Measurements from ENCODE around the gene PRODH. TPM values are rescaled to one million over a fixed set of nuclear protein-coding genes. Genes with fewer than 3 reads are reported as not detected.
"Not testable (repeated sequence)": the region's sequence is repeated elsewhere in the genome, so short reads cannot be mapped to it uniquely, and the experiment has no call there.

The PRODH gene
- total RNA-seq, 1 experiment from 2014 or later = 34.3 TPM

DNA sequence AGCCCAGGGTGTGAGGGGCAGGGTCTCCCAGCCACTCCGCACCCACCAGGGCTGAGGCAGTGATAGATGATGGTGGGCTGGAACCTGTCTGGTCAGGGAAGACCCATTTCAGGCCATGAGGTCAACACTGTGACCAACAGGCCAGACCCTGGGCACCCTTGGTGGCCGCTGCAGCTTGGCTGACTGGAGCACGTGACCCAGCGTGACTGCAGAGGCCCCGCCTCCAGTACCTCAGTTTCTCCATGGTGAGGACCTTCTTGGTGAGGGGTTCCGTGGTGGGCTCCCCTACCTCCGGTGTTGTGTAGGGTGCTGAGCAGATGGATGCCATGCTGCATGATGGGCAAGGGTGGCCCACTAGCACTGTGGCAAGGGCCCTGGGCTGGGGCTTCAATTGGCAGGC is 35.9 kb upstream of the PRODH start:
- not testable (repeated sequence) for H3K4me3 ChIP-seq (ENCODE audit: insufficient read depth, low read depth, low read length); H3K36me3 ChIP-seq (replicated peaks; ENCODE audit: control insufficient read depth, insufficient read depth, low read length); H3K27me3 ChIP-seq (ENCODE audit: control insufficient read depth, insufficient read depth, low read length); DNase-seq

DNA sequence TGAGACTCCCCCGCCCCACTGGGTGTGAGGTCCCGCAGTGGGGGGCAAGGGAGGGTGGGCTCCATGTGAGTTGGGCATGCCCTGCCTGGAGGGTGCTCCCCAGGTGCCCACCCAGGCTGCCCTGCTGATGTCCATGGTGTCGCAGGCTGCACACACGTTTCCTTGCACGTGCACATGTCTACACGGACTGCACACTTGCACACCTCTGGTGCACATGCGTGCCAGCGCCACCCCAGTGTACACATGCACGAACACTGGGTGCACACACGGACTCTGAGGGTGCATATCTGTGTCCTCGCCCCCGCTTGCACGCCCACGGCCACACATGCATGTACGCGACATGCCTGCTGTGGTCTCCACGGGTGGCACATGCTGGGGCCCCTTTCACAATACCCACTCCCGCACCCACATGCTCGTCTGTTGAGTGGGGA is 35.2 kb upstream of the PRODH start:
- no peaks in the 10 kb centered on the region for H3K36me3 ChIP-seq (replicated peaks; ENCODE audit: control insufficient read depth, insufficient read depth, low read length)
- H3K4me3 ChIP-seq (ENCODE audit: insufficient read depth, low read depth, low read length) = peak overlapping the region; percentile 73
- H3K27me3 ChIP-seq (ENCODE audit: control insufficient read depth, insufficient read depth, low read length) = no peaks in the 10 kb centered on the region
- DNase-seq = no peak

DNA sequence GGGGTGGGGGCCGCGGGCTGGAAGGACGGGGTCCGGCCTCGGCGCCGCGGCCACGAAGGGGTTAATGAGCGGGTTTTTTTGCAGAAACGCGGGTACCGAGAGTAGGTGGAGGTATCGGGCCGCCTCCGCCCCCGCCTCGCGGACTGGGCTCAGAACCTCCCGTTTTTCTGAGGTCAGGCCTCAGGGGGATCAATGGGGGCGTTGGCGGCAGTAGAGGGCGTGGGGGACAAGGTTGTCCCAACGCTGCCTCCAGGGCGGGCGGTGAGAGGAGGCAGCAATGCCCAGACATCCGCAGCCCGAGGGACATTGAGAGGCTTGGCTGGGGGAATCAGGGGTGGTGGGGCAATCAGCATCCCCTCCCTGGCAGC is 34.8 kb upstream of the PRODH start:
- H3K4me3 ChIP-seq (ENCODE audit: insufficient read depth, low read depth, low read length) = peak overlapping the region; percentile 73
- H3K36me3 ChIP-seq (replicated peaks; ENCODE audit: control insufficient read depth, insufficient read depth, low read length) = no peaks in the 10 kb centered on the region
- no peaks in the 10 kb centered on the region for H3K27me3 ChIP-seq (ENCODE audit: control insufficient read depth, insufficient read depth, low read length)
- peak; percentile 84 for DNase-seq

DNA sequence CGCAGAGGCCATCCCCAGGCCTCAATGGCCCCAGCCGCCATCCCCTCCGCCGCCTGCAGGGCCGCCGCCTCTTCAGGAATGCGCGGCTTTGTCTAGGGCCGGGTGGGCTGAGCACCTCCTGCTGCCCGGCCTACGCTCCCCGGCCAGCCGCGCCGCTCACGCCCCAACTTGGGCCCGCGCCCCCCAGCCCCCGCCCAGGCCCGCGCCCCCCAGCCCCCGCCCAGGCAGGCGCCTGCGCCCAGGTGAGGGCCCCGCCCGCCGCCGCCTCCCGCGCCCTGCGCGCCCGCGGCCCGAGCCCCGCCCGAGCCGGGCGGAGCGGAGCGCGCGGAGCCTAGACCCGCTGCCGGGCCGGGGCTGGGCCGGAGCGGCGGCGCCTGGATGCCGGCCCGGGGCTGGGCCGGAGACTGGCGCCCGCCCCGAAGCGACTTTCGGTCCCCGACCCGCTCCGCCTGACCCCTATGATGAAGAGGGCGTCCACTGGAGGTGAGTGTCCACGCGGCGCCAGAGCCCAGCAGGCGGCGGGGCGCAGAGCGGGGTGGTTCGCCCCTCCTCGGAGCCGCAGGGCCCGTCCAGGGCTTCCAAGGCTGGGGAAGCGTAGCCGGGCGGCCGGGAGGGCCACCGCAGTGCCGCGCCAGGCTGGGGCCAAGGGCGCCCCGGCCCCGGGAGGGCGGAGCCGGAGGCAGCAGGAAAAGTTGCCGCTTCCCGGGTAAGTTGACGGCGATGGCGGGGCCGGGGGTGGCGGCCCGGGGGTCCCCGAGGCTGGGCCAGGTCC is 34.3 kb upstream of the PRODH start:
- peak; percentile 94 for DNase-seq
- no peaks in the 10 kb centered on the region for H3K36me3 ChIP-seq (replicated peaks; ENCODE audit: control insufficient read depth, insufficient read depth, low read length)
- no peaks in the 10 kb centered on the region for H3K27me3 ChIP-seq (ENCODE audit: control insufficient read depth, insufficient read depth, low read length)
- H3K4me3 ChIP-seq (ENCODE audit: insufficient read depth, low read depth, low read length) = peak overlapping the region; percentile 73

DNA sequence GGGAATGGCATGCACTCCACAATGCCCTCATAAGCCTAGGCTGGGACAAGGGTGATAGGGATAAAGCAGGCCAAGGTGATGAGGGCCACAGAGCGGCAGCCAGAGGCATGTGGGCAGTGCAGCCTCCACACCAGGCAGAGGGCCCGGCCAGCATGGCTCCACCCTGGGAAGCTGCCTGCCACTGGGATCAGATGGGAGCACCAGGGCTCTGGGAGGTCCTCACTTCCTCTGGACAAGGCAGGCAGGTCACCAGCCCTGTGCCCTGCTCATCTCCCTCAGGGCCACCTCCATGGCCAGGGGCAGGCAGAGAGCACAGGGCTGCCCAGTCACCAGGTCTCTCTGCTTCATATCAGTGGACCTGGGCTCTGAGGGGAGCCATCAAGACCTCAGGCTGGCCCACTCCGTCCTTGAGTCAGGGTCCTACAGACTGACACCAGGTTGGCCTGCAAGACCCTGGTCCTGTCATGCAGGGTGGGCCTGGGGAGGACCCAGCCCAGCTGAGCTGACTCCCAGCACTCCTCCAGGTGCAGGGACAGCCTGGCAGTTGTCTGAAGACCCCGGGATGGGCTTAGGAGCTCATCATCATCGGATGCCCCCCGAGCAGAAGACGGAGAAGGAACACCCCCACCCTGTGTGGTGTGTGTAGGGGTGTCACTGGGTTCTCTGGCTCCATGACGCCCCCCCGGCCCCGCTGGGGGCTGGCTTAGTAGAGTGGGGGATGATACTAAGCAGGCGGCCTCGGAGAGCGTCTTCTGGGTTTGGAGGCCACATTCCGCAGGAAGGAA is 33.3 kb upstream of the PRODH start:
- DNase-seq = peak; percentile 59
- not testable (repeated sequence) for H3K36me3 ChIP-seq (replicated peaks; ENCODE audit: control insufficient read depth, insufficient read depth, low read length); H3K4me3 ChIP-seq (ENCODE audit: insufficient read depth, low read depth, low read length); H3K27me3 ChIP-seq (ENCODE audit: control insufficient read depth, insufficient read depth, low read length)

DNA sequence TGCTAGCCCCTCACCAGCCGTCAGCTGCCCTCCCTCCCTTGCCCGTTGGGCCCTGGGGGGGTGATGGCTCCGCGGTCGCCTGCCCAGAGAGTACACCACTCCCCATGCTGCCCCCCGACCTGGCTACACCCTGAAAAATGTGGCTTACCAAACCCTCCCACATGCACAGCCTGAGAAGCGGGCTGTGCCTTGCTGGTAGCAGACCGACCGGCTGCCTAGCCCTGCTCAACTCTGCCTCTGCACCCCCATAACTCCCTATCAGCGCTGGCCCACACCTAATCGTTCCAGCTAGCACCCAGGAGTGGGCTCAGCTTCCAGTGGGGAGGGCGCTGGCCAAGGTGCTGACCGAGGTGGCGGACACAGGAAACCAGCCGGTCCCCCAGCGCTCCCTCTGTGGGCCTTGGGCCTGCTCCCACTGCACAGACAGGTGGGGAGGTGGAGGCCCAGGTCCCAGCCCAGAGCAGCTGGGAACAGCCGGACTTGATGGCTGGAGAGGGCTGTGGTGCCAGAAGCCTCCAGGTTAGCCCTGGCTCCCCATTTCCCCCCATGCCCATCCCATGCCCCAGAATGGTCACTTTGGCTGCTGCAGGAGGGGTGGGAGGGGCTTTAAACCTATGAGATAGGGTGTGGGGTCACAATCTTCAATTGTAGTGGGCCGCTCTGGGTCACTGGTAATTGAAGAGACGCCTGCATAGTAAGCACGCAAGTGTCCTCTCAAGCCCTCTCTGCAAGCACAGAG is 32.1 kb upstream of the PRODH start:
- H3K27me3 ChIP-seq (ENCODE audit: control insufficient read depth, insufficient read depth, low read length) = no peaks in the 10 kb centered on the region
- peak; percentile 81 for DNase-seq
- H3K36me3 ChIP-seq (replicated peaks; ENCODE audit: control insufficient read depth, insufficient read depth, low read length) = no peaks in the 10 kb centered on the region
- no peak overlapping the region for H3K4me3 ChIP-seq (ENCODE audit: insufficient read depth, low read depth, low read length)

DNA sequence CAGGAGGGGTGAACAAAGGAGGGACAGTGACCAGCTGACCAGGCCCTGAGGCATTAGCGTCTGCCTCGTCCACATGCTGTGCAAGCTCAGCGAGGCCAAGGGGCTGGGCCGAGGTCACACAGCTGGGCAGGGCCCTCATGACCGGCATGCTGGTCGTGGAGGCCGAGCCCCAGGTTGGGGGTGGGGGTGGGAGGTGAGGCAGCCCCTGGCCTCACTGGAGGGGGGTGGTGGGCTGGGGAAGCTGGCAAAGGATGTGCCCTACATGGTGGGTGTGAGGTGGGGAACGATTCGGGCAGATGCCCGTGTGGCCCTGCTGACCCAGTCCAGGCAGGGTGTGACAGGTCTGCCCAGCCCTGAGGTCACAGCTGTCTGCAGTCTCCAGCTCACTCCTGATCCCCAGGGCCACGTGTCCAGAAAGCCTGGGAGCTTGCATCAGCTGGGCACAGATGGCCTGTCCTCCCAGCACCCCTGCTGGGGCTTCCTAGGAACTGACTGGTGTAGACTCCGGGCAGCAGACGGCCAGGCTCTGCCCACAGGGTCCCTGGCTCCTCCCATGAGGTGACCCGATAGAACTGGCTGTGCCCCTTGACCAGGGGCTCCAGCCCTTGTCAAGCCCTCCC is 31.4 kb upstream of the PRODH start:
- not testable (repeated sequence) for H3K4me3 ChIP-seq (ENCODE audit: insufficient read depth, low read depth, low read length); H3K36me3 ChIP-seq (replicated peaks; ENCODE audit: control insufficient read depth, insufficient read depth, low read length); H3K27me3 ChIP-seq (ENCODE audit: control insufficient read depth, insufficient read depth, low read length)
- peak; percentile 43 for DNase-seq

DNA sequence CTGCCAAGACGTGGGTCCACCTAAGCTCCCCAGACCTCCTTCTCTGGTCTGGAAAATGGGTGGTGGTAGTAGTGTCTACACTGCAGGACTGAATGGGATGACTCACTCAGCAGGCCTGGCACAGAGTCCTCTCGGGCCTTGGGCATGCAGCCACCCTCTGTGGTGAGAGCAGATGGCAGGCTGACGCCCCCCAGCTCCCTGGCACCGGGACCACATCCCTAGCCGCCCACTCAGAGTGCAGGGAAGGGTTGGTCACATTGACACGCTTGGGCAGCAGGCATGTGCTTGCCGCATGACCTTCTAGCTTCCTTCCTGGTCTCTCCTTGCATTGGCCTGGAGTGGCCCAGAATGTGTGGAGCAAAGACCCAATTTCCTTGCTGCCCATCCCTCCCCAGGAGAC is 30.7 kb upstream of the PRODH start:
- no peak for DNase-seq
- no peak overlapping the region for H3K4me3 ChIP-seq (ENCODE audit: insufficient read depth, low read depth, low read length)
- no peaks in the 10 kb centered on the region for H3K36me3 ChIP-seq (replicated peaks; ENCODE audit: control insufficient read depth, insufficient read depth, low read length)
- no peaks in the 10 kb centered on the region for H3K27me3 ChIP-seq (ENCODE audit: control insufficient read depth, insufficient read depth, low read length)

DNA sequence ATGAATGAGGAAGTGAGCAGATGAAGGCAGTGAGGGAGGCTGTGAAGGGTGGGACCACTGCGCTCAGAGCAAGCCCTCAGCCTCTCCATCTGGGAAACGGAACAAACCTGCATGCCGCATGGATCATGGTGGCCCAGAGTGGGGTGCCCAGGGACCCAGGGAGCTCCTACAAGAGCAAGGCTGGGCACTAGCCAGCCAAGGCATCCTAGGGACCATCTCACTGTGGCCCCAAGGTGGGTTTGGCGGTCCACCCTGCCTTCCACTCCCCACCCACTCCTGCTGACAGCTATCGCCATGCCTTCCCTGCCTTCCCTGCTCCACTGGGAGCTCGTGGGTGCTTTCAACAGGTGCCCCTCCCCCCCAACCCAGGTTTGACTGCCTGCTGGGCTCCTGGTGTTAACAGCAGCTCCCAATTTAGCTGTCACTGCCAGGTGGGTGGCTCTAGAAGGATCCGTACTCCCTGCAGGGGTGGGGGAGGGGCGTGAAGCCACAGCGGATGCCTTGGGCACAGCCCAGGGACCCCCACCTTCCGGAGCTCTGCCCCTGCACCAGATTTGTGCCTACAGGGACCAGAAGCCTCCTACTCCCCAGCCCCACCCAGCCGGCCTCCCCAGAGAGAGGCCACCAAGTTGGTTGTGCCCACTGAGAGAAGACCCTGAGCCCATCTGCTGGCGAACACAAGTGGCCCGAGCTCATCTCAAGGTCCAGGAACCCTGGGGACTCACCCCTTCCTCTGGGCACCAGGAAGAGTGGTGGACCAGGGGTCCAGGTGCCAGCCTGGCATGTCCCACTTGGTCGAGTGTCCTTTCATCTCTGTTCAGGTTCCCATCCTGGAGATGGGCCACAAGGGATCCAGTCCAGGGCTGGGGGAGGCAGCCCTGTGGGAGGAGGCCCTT is 29.7 kb upstream of the PRODH start:
- H3K27me3 ChIP-seq (ENCODE audit: control insufficient read depth, insufficient read depth, low read length) = no peaks in the 10 kb centered on the region
- H3K36me3 ChIP-seq (replicated peaks; ENCODE audit: control insufficient read depth, insufficient read depth, low read length) = no peaks in the 10 kb centered on the region
- no peak for DNase-seq
- H3K4me3 ChIP-seq (ENCODE audit: insufficient read depth, low read depth, low read length) = no peak overlapping the region

DNA sequence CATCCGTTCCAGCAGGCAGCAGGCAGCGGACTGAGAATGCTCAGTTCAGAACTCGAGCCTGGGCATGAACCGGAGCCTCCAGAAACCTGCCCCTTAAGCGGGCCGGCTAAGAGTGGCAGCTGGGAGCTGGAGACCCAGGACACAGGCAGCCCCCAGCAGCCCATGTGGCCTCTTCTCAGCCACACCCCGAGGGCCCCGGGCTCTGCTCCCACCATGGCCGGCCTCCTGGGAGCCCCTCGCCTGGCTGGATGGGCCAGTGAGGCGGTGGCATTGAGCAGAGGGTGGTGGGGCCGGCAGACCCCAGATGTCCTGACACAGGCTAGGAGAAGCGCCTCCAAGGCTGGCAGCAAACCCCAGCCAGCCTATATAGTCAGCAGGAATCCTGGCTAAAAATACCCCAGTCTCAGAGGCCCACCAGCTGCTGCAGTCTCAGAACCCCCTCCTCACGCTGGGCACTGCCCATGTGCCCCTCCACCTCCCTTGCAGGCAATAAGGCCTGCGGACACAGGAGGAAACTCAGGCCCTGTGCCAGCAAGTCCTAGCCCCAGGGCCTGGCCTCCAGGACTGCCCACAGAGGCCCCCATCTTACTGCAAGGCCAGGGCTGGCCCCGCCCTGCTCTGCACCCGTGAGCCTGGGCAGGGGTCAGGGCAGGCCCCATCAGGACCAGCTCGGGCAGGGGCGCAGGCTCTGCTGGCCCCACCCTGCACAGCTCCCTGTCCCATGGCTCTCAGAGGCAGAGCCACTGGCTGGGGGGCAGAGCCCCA is 28.6 kb upstream of the PRODH start:
- H3K36me3 ChIP-seq (replicated peaks; ENCODE audit: control insufficient read depth, insufficient read depth, low read length); H3K27me3 ChIP-seq (ENCODE audit: control insufficient read depth, insufficient read depth, low read length); H3K4me3 ChIP-seq (ENCODE audit: insufficient read depth, low read depth, low read length): not testable (repeated sequence)
- DNase-seq = peak; percentile 29

DNA sequence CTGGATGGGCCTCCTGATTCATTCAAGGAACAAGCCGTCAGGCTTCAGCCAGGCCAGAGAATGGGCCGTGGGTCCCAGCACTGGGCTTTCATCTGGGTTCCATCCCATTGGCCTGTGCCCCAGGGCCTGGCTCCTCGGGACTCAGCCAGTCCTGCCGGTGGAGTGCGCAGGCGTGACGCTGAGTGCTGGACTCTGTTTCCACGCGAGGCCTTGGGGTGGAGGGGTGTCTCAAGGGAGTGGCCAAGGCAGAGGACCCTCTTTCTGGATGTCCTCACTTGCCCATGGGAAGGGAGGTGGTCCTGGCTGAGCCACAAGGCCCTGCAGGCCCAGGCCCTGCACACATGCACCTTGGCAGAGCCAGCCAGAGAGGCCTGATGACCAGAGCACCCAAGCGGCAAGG is 28.0 kb upstream of the PRODH start:
- H3K27me3 ChIP-seq (ENCODE audit: control insufficient read depth, insufficient read depth, low read length); DNase-seq; H3K4me3 ChIP-seq (ENCODE audit: insufficient read depth, low read depth, low read length); H3K36me3 ChIP-seq (replicated peaks; ENCODE audit: control insufficient read depth, insufficient read depth, low read length): not testable (repeated sequence)

DNA sequence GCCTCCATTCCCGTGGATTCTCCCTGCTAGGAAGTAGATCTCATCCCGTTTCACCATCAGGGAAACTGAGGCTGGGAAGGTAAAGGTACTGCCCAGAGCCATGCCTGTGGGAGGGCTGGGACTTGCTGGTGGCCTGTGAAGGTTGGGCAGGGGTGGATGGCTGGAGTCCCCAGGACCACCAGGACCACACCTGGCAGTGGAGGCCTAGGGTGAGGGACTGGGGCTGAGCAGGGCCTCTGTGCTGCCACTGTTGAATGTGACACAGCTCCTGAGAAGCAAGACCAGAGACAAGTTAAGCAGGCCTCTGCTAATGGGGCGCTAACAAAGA is 26.2 kb upstream of the PRODH start:
- H3K36me3 ChIP-seq (replicated peaks; ENCODE audit: control insufficient read depth, insufficient read depth, low read length) = no peaks in the 10 kb centered on the region
- DNase-seq = no peak

DNA sequence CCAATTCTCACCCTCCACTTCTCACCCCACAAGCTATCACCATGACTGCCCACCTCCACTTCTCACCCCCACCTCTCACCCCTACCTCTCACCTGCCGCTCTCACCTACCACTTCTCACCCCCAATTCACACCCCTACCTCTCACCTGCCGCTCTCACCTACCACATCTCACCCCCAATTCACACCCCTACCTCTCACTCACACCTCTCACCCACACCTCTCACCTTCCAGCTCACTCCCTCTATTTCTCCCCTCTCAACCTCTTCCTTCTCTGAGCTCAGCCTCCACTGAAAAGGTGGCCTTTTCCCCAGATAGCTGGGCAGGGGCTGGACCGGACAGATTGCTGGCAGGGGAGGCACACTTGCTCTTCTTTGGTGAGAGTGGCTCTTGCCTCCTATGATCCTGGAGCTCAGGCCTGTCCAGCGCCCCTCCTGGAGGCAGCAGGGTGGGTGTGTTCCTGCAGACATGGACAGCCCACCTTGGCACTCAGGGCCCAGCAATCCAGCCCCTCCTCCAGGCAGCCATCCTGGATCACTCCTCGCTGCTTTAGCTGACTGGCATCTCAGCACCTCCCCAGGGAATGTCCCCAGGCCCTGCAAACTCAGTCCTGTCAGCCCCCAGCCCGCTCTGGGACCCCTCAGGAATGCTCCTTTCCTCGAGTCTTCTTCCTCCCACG is 25.7 kb upstream of the PRODH start:
- H3K27me3 ChIP-seq (ENCODE audit: control insufficient read depth, insufficient read depth, low read length); H3K36me3 ChIP-seq (replicated peaks; ENCODE audit: control insufficient read depth, insufficient read depth, low read length); H3K4me3 ChIP-seq (ENCODE audit: insufficient read depth, low read depth, low read length): not testable (repeated sequence)
- peak; percentile 40 for DNase-seq

More for the DNA sequence above, 26.2 kb upstream of the PRODH start:
- Histone ChIP-seq H3K27me3 (ENCODE audit: control insufficient read depth, insufficient read depth, low read length) (no peaks in the 10 kb centered on the region), H3K4me3 (ENCODE audit: insufficient read depth, low read depth, low read length) (no peak overlapping the region)
